ENCODE data around the gene NINL. TPM values are rescaled to one million over a fixed set of nuclear protein-coding genes. Genes with fewer than 3 reads are reported as not detected.

Gene NINL
- total RNA-seq, 1 experiment from 2014 or later: 13.6 TPM

DNA sequence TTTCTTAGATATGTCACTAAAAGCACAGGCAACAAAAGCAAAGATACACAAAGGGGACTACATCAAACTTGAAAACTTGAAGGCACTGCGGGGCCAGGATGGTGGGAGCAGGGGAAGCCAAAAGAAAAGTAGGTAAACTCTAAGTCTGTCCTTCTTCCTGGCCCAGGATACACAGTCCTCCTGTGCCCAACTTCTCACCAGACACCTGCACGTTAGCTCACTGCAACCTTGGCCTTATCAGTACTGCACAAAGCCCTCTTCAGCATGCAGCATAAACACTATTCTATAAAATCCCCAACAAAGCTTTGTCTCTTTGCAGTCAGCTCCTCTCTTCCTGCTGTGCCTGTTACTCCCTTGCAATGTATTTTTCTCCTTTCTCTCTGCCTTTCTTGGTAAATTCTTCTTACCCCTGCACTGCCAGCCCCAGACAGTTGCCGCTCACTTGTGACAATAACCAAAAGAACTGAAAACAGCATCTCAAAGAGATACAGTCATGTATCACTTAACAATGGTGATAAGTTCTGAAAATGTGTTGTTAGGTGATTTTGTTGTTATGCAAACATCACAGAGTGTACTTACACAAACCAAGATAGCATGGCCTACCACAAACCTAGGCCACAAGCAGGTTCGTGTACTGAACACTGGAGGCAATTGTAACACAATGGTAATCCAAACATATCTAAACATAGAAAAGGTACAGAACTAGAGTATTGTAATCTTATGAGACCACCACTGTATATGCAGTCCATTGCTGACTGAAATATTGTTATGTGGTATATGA, 51.2 kb downstream of the NINL start:
- peaks cover 5% of the 10 kb centered on the region for H3K36me3 Mint-ChIP-seq (ENCODE audit: insufficient read depth, unreplicated experiment)
- Histone ChIP-seq H3K9me3 (peaks cover 6% of the 10 kb centered on the region; the same call in 1 of the 2 replicates), H3K4me1 (no peaks in the 10 kb centered on the region), H3K4me3 (ENCODE audit: low read depth, low read length) (no peak overlapping the region), H3K36me3 (ENCODE audit: control insufficient read depth, insufficient read depth, low read length) (no peaks in the 10 kb centered on the region), H3K27me3 (replicated peaks; ENCODE audit: control insufficient read depth, insufficient read depth, low read length) (no peaks in the 10 kb centered on the region)
- ChIA-PET CTCF (no interaction called here), POLR2A (interaction anchor here (0.6 kb wide), 1 partner anchor 38 kb away, joined by 7 read pairs; no protein-coding TSS in a partner anchor)
- no peaks in the 10 kb centered on the region for H3K4me1 Mint-ChIP-seq (ENCODE audit: low read depth, unreplicated experiment)
- no peak overlapping the region for H3K27ac Mint-ChIP-seq (ENCODE audit: unreplicated experiment)
- peaks cover 10% of the 10 kb centered on the region for H3K9me3 Mint-ChIP-seq (ENCODE audit: unreplicated experiment)
- BruUV-seq (replicated peaks): no TSS peak
- intact Hi-C loops (cut with micrococcal nuclease; ENCODE audit: unreplicated experiment): no loop called here
- TF ChIP-seq, protein P1, sequence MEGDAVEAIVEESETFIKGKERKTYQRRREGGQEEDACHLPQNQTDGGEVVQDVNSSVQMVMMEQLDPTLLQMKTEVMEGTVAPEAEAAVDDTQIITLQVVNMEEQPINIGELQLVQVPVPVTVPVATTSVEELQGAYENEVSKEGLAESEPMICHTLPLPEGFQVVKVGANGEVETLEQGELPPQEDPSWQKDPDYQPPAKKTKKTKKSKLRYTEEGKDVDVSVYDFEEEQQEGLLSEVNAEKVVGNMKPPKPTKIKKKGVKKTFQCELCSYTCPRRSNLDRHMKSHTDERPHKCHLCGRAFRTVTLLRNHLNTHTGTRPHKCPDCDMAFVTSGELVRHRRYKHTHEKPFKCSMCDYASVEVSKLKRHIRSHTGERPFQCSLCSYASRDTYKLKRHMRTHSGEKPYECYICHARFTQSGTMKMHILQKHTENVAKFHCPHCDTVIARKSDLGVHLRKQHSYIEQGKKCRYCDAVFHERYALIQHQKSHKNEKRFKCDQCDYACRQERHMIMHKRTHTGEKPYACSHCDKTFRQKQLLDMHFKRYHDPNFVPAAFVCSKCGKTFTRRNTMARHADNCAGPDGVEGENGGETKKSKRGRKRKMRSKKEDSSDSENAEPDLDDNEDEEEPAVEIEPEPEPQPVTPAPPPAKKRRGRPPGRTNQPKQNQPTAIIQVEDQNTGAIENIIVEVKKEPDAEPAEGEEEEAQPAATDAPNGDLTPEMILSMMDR (IDR thresholded peaks at IDR 0.05; ENCODE audit: insufficient read depth in 1 of 2, low read depth in 1 of 2, low read length in 1 of 2, severe bottlenecking in 1 of 2, unreplicated experiment in 1 of 2): no peak
- H3K27me3 Mint-ChIP-seq (ENCODE audit: insufficient read depth, unreplicated experiment): no peaks in the 10 kb centered on the region
- no peak overlapping the region for H3K4me3 Mint-ChIP-seq (ENCODE audit: unreplicated experiment)
- DNase-seq: no peak

DNA sequence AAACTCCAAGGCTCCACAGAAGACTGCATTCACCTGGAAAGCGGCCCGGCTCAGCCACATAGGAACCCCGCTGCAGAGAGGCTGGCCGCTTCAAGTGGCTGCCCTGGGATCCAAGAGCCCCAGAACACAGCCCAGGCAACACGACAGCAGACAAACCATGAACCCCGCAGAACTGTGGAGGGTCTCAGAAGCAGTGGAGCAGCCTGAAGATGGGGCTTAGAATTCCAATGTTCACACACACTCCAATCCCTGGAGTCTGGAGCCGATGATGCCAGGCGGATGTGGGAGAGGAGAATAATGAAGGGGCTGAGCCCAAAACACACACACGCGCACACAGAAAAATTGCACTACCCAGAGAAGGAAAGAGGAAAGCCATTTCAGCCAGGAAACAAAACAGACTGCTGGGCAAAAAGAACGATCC, 52.4 kb downstream of the NINL start:
- TF ChIP-seq, protein P1 (IDR thresholded peaks at IDR 0.05; ENCODE audit: insufficient read depth in 1 of 2, low read depth in 1 of 2, low read length in 1 of 2, severe bottlenecking in 1 of 2, unreplicated experiment in 1 of 2): no peak
- Mint-ChIP-seq H3K9me3 (ENCODE audit: unreplicated experiment) (peaks cover 10% of the 10 kb centered on the region), H3K27ac (ENCODE audit: unreplicated experiment) (no peak overlapping the region), H3K4me1 (ENCODE audit: low read depth, unreplicated experiment) (no peaks in the 10 kb centered on the region), H3K27me3 (ENCODE audit: insufficient read depth, unreplicated experiment) (no peaks in the 10 kb centered on the region), H3K36me3 (ENCODE audit: insufficient read depth, unreplicated experiment) (peaks cover 5% of the 10 kb centered on the region), H3K4me3 (ENCODE audit: unreplicated experiment) (no peak overlapping the region)
- DNase-seq: no peak
- no peaks in the 10 kb centered on the region for H3K4me1 ChIP-seq
- ChIA-PET POLR2A (no interaction called here), CTCF (no interaction called here)
- no TSS peak for BruUV-seq (replicated peaks)
- H3K27me3 ChIP-seq (replicated peaks; ENCODE audit: control insufficient read depth, insufficient read depth, low read length): no peaks in the 10 kb centered on the region
- H3K4me3 ChIP-seq (ENCODE audit: low read depth, low read length): no peak overlapping the region
- intact Hi-C loops (cut with micrococcal nuclease; ENCODE audit: unreplicated experiment): no loop called here
- H3K36me3 ChIP-seq (ENCODE audit: control insufficient read depth, insufficient read depth, low read length): no peaks in the 10 kb centered on the region
- H3K9me3 ChIP-seq: peaks cover 6% of the 10 kb centered on the region; the same call in 1 of the 2 replicates

DNA sequence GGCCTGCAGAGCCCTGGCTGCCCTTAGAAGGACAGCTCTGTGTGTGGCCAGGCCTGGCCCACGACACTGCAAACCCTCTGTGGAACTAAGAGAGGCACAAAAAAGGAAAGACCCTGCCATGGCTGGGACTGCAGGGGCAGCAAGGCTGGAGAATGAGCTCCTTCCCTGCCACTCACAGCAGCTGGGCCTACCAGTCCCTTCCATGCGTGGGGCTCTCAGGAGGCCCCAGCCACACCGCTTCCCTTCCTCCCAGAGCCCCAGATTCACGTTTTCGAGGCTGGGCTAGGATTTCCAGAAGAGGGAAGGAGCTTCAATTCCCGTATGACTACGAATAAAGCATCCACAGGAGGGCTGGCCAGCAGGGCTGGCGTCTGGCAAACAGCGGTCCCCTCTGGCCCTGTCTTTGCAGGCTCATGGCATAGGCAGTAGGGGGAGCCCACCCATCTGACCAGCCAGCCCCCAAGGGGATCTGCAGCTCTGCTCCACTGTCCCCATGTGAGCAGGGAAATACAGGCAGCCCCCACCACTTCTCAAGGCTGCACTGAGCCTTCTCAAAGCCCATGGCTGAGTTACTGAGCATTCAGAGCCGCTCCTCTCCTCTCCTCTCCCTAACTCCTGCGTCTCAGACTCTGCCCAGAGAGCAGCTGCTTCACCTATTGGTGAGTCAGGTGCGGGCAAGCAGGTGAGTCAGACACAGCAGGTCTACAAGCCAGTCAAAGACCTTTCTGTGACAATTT, 53.1 kb downstream of the NINL start:
- H3K4me1 Mint-ChIP-seq (ENCODE audit: low read depth, unreplicated experiment): no peaks in the 10 kb centered on the region
- H3K36me3 Mint-ChIP-seq (ENCODE audit: insufficient read depth, unreplicated experiment): peaks cover 5% of the 10 kb centered on the region
- no peaks in the 10 kb centered on the region for H3K4me1 ChIP-seq
- POLR2A ChIA-PET: no interaction called here
- no TSS peak for BruUV-seq (replicated peaks)
- no peaks in the 10 kb centered on the region for H3K27me3 ChIP-seq (replicated peaks; ENCODE audit: control insufficient read depth, insufficient read depth, low read length)
- peaks cover 6% of the 10 kb centered on the region; the same call in 1 of the 2 replicates for H3K9me3 ChIP-seq
- intact Hi-C loops (cut with micrococcal nuclease; ENCODE audit: unreplicated experiment): no loop called here
- no peaks in the 10 kb centered on the region for H3K27me3 Mint-ChIP-seq (ENCODE audit: insufficient read depth, unreplicated experiment)
- H3K4me3 Mint-ChIP-seq (ENCODE audit: unreplicated experiment): no peak overlapping the region
- CTCF ChIA-PET: no interaction called here
- H3K27ac Mint-ChIP-seq (ENCODE audit: unreplicated experiment): no peak overlapping the region
- TF ChIP-seq, protein P1 (IDR thresholded peaks at IDR 0.05; ENCODE audit: insufficient read depth in 1 of 2, low read depth in 1 of 2, low read length in 1 of 2, severe bottlenecking in 1 of 2, unreplicated experiment in 1 of 2): no peak
- H3K4me3 ChIP-seq (ENCODE audit: low read depth, low read length): no peak overlapping the region
- peaks cover 10% of the 10 kb centered on the region for H3K9me3 Mint-ChIP-seq (ENCODE audit: unreplicated experiment)
- H3K36me3 ChIP-seq (ENCODE audit: control insufficient read depth, insufficient read depth, low read length): no peaks in the 10 kb centered on the region
- no peak for DNase-seq
